ENCODE data around the gene UGGT2.

DNA sequence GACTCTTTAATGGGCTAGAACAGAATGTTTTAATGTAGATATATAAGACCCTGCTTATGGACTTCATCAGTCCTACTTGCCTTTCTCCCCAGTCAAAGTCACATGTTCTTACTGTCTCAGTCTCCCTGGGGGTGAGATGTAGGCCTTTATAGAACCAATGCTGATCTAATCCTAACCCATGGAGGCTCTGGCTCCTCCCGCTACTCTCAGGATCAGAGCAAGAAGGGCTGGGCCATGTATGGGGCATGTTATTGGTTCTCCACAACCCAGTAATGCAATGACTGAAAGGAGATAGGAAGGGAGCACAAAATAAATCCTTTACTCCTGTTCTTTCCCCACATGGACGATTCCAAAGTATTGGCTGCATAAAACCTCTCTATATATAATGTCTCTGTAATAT is 82.3 kb downstream of the UGGT2 start:
- TF ChIP-seq, protein P1, sequence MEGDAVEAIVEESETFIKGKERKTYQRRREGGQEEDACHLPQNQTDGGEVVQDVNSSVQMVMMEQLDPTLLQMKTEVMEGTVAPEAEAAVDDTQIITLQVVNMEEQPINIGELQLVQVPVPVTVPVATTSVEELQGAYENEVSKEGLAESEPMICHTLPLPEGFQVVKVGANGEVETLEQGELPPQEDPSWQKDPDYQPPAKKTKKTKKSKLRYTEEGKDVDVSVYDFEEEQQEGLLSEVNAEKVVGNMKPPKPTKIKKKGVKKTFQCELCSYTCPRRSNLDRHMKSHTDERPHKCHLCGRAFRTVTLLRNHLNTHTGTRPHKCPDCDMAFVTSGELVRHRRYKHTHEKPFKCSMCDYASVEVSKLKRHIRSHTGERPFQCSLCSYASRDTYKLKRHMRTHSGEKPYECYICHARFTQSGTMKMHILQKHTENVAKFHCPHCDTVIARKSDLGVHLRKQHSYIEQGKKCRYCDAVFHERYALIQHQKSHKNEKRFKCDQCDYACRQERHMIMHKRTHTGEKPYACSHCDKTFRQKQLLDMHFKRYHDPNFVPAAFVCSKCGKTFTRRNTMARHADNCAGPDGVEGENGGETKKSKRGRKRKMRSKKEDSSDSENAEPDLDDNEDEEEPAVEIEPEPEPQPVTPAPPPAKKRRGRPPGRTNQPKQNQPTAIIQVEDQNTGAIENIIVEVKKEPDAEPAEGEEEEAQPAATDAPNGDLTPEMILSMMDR (IDR thresholded peaks at IDR 0.05; ENCODE audit: low read length): no peak
- no peak for TF ChIP-seq EZH2 (IDR thresholded peaks at IDR 0.05; ENCODE audit: borderline replicate concordance, low read length)

Data from OCI-LY1 (cell line).